Osteoblast (primary cell): ENCODE measurements around the gene SULT1E1. TPM values are rescaled to one million over a fixed set of nuclear protein-coding genes. Genes with fewer than 3 reads are reported as not detected.

Experiments used
- DNase-seq: peaks from one replicate; pipeline ENCODE4 v3.0.0; 2011; ENCODE audit warnings: low spot score, mixed read lengths; ENCODE audit not compliant: insufficient read length; ENCODE audit errors: missing footprints
- H2AFZ ChIP-seq: 2 replicates; pipeline ENCODE4 v1.6.0; 2011; ENCODE audit warnings: mild to moderate bottlenecking, low read length
- H3K27ac ChIP-seq: 2 replicates; pipeline ENCODE4 v1.5.1; 2011; ENCODE audit warnings: mild to moderate bottlenecking, low read depth, low read length, moderate library complexity
- H3K27me3 ChIP-seq: 2 replicates; pipeline ENCODE4 v1.6.0; 2012; ENCODE audit warnings: mild to moderate bottlenecking, control low read depth, inconsistent platforms, low read length, moderate library complexity; ENCODE audit not compliant: insufficient read depth
- H3K36me3 ChIP-seq: 2 replicates; pipeline ENCODE4 v1.5.1; 2011; ENCODE audit warnings: mild to moderate bottlenecking, low read length, control low read depth, moderate library complexity; ENCODE audit not compliant: insufficient read depth
- H3K4me1 ChIP-seq: 2 replicates; pipeline ENCODE4 v1.5.1; 2011; ENCODE audit warnings: mild to moderate bottlenecking, low read length, control low read depth, moderate library complexity; ENCODE audit not compliant: insufficient read depth
- H3K4me2 ChIP-seq: 2 replicates; pipeline ENCODE4 v1.6.0; 2011; ENCODE audit warnings: mild to moderate bottlenecking, low read length; ENCODE audit not compliant: insufficient read depth
- H3K4me3 ChIP-seq: fragments of 200-600 bp; sonication (generic); 3 replicates; pipeline ENCODE4 v1.5.1; 2012; ENCODE audit warnings: mild to moderate bottlenecking, low read length, inconsistent platforms; ENCODE audit not compliant: insufficient read depth
- H3K79me2 ChIP-seq: 2 replicates; pipeline ENCODE4 v1.6.0; 2012; ENCODE audit warnings: mild to moderate bottlenecking, low read length, control low read depth, inconsistent platforms; ENCODE audit not compliant: insufficient read depth
- H3K9me3 ChIP-seq: 2 replicates; pipeline ENCODE4 v1.5.1; 2011; ENCODE audit warnings: low read depth, low read length, control low read depth
- H4K20me1 ChIP-seq: 2 replicates; pipeline ENCODE4 v1.6.0; 2012; ENCODE audit warnings: mild to moderate bottlenecking, low read length, control low read depth; ENCODE audit not compliant: insufficient read depth
- CTCF ChIP-seq: IDR thresholded peaks from 2 replicates; pipeline ENCODE4 v1.5.1; 2011; ENCODE audit warnings: mild to moderate bottlenecking, low read depth, low read length, moderate library complexity; ENCODE audit errors: extremely low read depth
- total RNA-seq: library from RNA; depleted of rRNA; stranded (reverse); fragments of >200 nt; gene quantifications from 2 replicates; pipeline ENCODE4 v1.2.3, GENCODE V29; 2012

The SULT1E1 gene
- total RNA-seq, 1 donor = not detected

DNA sequence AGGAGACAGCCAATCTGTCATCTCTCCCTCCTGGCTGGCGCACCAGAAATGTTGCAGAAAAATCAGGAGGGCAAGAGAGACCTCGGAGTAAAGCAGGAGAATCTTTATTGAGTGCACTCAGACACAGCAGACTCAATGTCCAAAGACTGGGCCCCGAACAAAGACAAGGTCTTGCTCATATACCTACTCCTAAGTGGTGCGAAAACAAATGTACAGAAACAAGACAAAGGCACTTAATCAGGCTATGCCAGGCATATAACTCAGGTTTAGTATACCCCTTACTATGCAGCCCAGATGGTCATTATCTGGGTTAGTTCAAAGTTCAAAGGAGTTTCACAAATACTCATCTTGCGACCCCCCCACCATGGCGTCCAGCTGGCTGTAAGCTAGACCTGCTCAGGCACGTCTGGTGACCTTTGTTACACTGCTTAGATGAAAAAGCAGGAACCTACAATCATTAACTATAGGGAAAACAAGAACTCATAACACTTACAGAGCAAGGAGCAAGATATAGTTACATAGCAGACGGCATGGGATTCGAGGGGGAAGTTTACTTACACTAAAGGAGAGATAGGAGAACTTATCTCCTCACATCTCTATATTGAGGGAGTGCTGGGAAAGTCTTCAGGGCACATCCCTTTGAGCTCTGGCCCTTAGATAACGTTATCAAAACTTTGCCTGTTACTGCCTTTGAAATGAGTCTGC, 27.5 kb downstream of the SULT1E1 start:
- Histone ChIP-seq H3K27ac (no peak overlapping the region), H4K20me1 (no peaks in the 10 kb centered on the region), H3K79me2 (no peaks in the 10 kb centered on the region), H3K4me1 (no peaks in the 10 kb centered on the region), H3K9me3 (no peaks in the 10 kb centered on the region), H3K27me3 (no peaks in the 10 kb centered on the region), H3K4me3 (no peak overlapping the region), H2AFZ (no peak overlapping the region), H3K36me3 (no peaks in the 10 kb centered on the region), H3K4me2 (no peak overlapping the region)
- no peak for DNase-seq
- no peak for TF ChIP-seq CTCF

DNA sequence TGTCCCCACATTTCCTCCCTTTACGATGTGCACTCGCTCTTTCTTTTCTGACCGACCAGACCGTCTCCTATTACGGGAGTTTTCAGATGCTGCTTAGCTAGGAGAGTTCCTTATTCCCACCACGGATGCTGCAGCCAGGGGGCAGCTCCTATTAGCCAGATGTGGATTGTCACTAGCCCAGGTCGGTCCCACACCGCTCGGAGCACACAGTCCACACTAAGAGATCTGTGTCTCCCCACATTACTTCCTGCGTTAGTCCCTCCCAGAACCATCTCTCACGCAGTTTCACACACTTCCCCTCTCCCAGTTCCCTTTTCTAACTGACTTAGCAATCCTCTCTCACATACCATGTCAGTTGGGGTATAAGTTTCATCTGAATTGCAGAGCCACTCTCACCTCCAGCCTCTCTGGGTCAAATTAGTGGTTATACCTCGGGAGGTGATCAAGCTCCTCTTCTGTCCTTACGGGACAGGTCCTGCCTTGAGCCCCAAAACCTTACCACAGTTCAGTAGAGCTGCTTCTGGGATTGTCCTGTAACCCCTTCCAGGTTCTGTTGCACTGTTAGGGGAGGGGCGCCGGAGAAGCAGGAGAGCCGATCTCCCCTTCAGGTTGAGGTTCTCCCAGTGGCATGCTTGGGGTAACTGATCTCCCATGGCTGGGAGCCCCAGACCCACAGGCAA, 28.2 kb downstream of the SULT1E1 start:
- Histone ChIP-seq H3K27me3 (no peaks in the 10 kb centered on the region), H3K79me2 (no peaks in the 10 kb centered on the region), H3K4me1 (no peaks in the 10 kb centered on the region), H3K36me3 (no peaks in the 10 kb centered on the region), H3K4me3 (no peak overlapping the region), H2AFZ (no peak overlapping the region), H3K27ac (no peak overlapping the region), H3K4me2 (no peak overlapping the region), H3K9me3 (no peaks in the 10 kb centered on the region), H4K20me1 (no peaks in the 10 kb centered on the region)
- no peak for TF ChIP-seq CTCF
- DNase-seq = no peak

DNA sequence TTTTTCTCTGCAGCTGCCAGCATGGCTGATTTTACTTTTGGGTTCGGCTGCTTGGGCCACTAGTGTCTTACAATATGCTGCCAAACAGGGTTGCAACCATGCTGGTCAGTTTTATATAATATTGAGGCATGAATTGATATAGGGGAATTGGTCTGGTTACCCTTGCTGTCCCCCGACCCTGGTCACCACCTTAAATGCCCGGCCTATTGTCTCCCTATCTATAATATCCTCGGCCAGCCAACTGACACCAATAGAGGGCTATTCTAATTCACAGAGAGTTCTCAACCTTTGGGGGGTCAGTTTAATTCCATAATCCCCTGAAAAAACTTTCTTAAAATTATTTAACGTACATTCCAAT, 28.7 kb downstream of the SULT1E1 start:
- Histone ChIP-seq H3K36me3 (no peaks in the 10 kb centered on the region), H3K4me3 (no peak overlapping the region), H3K79me2 (no peaks in the 10 kb centered on the region), H3K9me3 (no peaks in the 10 kb centered on the region), H3K27me3 (no peaks in the 10 kb centered on the region), H3K4me1 (no peaks in the 10 kb centered on the region), H4K20me1 (no peaks in the 10 kb centered on the region), H2AFZ (no peak overlapping the region), H3K4me2 (no peak overlapping the region), H3K27ac (no peak overlapping the region)
- DNase-seq = no peak
- TF ChIP-seq CTCF = no peak

DNA sequence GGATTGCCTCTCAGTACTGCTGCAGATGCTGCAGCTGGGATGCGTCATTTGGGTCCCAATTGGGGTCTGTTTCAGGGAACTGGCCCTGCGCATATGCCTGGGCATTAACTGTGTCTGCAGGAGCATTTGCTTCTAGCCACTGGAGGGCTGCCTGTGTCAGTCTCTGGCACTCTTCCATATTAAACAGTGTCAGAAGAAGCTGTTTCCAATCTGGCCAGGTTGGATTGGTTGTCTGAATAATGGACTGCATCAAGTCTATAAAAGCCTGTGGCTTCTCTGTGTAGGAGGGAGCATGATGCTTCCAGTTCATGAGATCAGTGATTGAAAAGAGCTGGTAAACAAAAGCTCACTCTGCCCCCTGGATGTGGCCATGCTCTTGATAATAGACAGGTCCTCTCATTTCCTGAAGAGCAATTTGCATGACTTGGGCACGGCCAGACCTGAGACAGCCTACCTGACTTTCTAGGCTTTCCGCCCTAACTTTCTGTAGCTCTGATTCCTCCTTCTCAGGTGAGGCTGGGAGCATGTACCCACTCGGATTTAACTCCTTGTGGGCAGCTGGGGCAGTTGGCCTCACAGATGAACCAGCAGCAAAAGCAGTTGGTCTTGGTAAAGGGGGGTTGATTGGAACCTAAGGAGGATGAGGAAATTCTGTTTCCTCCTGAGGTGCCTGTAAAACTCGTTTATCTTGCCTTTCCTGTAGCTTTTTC, 29.2 kb downstream of the SULT1E1 start:
- no peaks in the 10 kb centered on the region for H3K27me3 ChIP-seq
- DNase-seq = no peak
- no peaks in the 10 kb centered on the region for H3K4me1 ChIP-seq
- no peaks in the 10 kb centered on the region for H4K20me1 ChIP-seq
- no peak overlapping the region for H3K4me2 ChIP-seq
- H3K79me2 ChIP-seq = no peaks in the 10 kb centered on the region
- H3K9me3 ChIP-seq = no peaks in the 10 kb centered on the region
- H3K27ac ChIP-seq = no peak overlapping the region
- no peak for TF ChIP-seq CTCF
- no peak overlapping the region for H2AFZ ChIP-seq
- H3K4me3 ChIP-seq = no peak overlapping the region
- H3K36me3 ChIP-seq = no peaks in the 10 kb centered on the region
